ENCODE results near the gene EVA1B. TPM values are rescaled to one million over a fixed set of nuclear protein-coding genes. Genes with fewer than 3 reads are reported as not detected.
A peak's percentile ranks its signal among the peaks of the same experiment; 100 is the strongest.

EVA1B gene
- total RNA-seq, 2 experiments from 2014 or later: 5.8 to 6.5 TPM

GRCh38 chr1:36322786-36323635, 434 bp downstream of the EVA1B start:
- H3K4me3 Mint-ChIP-seq: peak overlapping the region; percentile 73
- no peaks in the 10 kb centered on the region for H3K9me3 Mint-ChIP-seq
- TF ChIP-seq CTCF (IDR thresholded peaks at IDR 0.05): no peak
- peaks cover 6% of the 10 kb centered on the region for H3K36me3 Mint-ChIP-seq (ENCODE audit: low read depth)
- ChIA-PET POLR2A (interaction anchor here (0.6 to 7.9 kb wide), 14 partner anchors 10 to 162 kb away, joined by 3 to 89 read pairs (median 4); partner anchors contain the start of genes LSM10, OSCP1 and SH3D21), CTCF (interaction anchor here (0.8 to 3.0 kb wide), 9 partner anchors 20 to 188 kb away, joined by 3 to 13 read pairs (median 5); partner anchors contain the start of gene TRAPPC3)
- DNase-seq (peak; percentile 81), ATAC-seq (peak; percentile 61)
- peaks cover 5% of the 10 kb centered on the region for H3K27me3 Mint-ChIP-seq
- peaks cover 30% of the 10 kb centered on the region for H3K4me1 Mint-ChIP-seq (ENCODE audit: low read depth)
- intact Hi-C loops (cut with micrococcal nuclease): no loop called here
- H3K27ac Mint-ChIP-seq: peak overlapping the region; percentile 49

- intact Hi-C loops (cut with micrococcal nuclease): no loop called here
- Mint-ChIP-seq H3K9me3 (no peaks in the 10 kb centered on the region), H3K27ac (no peak overlapping the region), H3K27me3 (peaks cover 5% of the 10 kb centered on the region), H3K4me3 (peak overlapping the region; percentile 73), H3K36me3 (ENCODE audit: low read depth) (peaks cover 8% of the 10 kb centered on the region), H3K4me1 (ENCODE audit: low read depth) (peaks cover 30% of the 10 kb centered on the region)
- ATAC-seq (no peak), DNase-seq (no peak)
- ChIA-PET CTCF (interaction anchor here (0.6 to 1.4 kb wide), 7 partner anchors 13 to 222 kb away, joined by 3 to 4 read pairs (median 3); no protein-coding TSS in a partner anchor), POLR2A (interaction anchor here (0.8 to 7.9 kb wide), 9 partner anchors 9 to 90 kb away, joined by 3 to 89 read pairs (median 4); partner anchors contain the start of gene SH3D21)
- no peak for TF ChIP-seq CTCF (IDR thresholded peaks at IDR 0.05)
These were observed 1.2 kb downstream of the EVA1B start for GRCh38 chr1:36322041-36322785.

- peaks cover 8% of the 10 kb centered on the region for H3K36me3 Mint-ChIP-seq (ENCODE audit: low read depth)
- no peak overlapping the region for H3K27ac Mint-ChIP-seq
- no peak for TF ChIP-seq CTCF (IDR thresholded peaks at IDR 0.05)
- POLR2A ChIA-PET: interaction anchor here (1.0 to 7.9 kb wide), 6 partner anchors 8 to 85 kb away, joined by 3 to 89 read pairs (median 4); partner anchors contain the start of gene SH3D21
- peaks cover 3% of the 10 kb centered on the region for H3K27me3 Mint-ChIP-seq
- peaks cover 27% of the 10 kb centered on the region for H3K4me1 Mint-ChIP-seq (ENCODE audit: low read depth)
- no peaks in the 10 kb centered on the region for H3K9me3 Mint-ChIP-seq
- DNase-seq (peak; percentile 50), ATAC-seq (peak; percentile 21)
- H3K4me3 Mint-ChIP-seq: peak overlapping the region; percentile 60
- intact Hi-C loops (cut with micrococcal nuclease): no loop called here
- CTCF ChIA-PET: interaction anchor here (0.6 to 1.4 kb wide), 5 partner anchors 12 to 221 kb away, joined by 3 to 4 read pairs (median 3); no protein-coding TSS in a partner anchor
These were observed 2.1 kb downstream of the EVA1B start for GRCh38 chr1:36321119-36321951.

GRCh38 chr1:36320767-36321118, 2.7 kb downstream of the EVA1B start:
- ChIA-PET POLR2A (interaction anchor here (1.0 to 7.9 kb wide), 2 partner anchors 14 to 86 kb away, joined by 3 to 89 read pairs; partner anchors contain the start of gene SH3D21), CTCF (interaction anchor here (1.2 to 1.4 kb wide), 3 partner anchors 21 to 186 kb away, joined by 4 read pairs; no protein-coding TSS in a partner anchor)
- intact Hi-C loops (cut with micrococcal nuclease): no loop called here
- Mint-ChIP-seq H3K27ac (no peak overlapping the region), H3K4me1 (ENCODE audit: low read depth) (peaks cover 27% of the 10 kb centered on the region), H3K9me3 (no peaks in the 10 kb centered on the region), H3K27me3 (peaks cover 2% of the 10 kb centered on the region), H3K4me3 (peak overlapping the region; percentile 60), H3K36me3 (ENCODE audit: low read depth) (peaks cover 8% of the 10 kb centered on the region)
- ATAC-seq (no peak), DNase-seq (no peak)
- no peak for TF ChIP-seq CTCF (IDR thresholded peaks at IDR 0.05)

Data from activated CD8-positive, alpha-beta T cell treated with anti-CD3 and anti-CD28 coated beads for 36 hours (primary cell).